Ovary (tissue), 9 donors: ENCODE results near the gene CD209. TPM values are rescaled to one million over a fixed set of nuclear protein-coding genes. Genes with fewer than 3 reads are reported as not detected.

Experiments used
- DNase-seq, 5 donors: peaks; one replicate each; pipeline ENCODE4 v3.0.0-alpha.2; 2019 to 2020
- H3K27ac ChIP-seq, 2 donors: fragments of 200-600 bp; one replicate each; pipeline versions ENCODE4 v1.5.1 to v1.8.0; 2019 to 2022
- H3K27me3 ChIP-seq: fragments of 200-600 bp; one replicate; pipeline ENCODE4 v1.8.0; 2022
- H3K36me3 ChIP-seq: fragments of 200-600 bp; sonication (generic); one replicate; pipeline ENCODE4 v1.5.1; 2019
- H3K4me1 ChIP-seq: one replicate; pipeline ENCODE4 v1.8.1; 2013; ENCODE audit warnings: mild to moderate bottlenecking, moderate library complexity; ENCODE audit not compliant: insufficient read depth
- H3K4me3 ChIP-seq: fragments of 200-600 bp; sonication (generic); one replicate; pipeline ENCODE4 v1.5.1; 2017
- H3K9me3 ChIP-seq, 2 donors: fragments of 200-600 bp in 1 of 2; sonication (generic) in 1 of 2; one replicate each; pipeline versions ENCODE4 v1.5.1 to v1.8.1; 2013 to 2019; ENCODE audit warnings: mild to moderate bottlenecking in 1 of 2, moderate library complexity in 1 of 2
- CTCF ChIP-seq, 3 donors: fragments of 450-650 bp in 2 of 3; fragments of 200-600 bp in 1 of 3; IDR thresholded peaks; one replicate each; pipeline versions ENCODE4 v1.5.1 to v1.8.0; 2016 to 2022; ENCODE audit warnings: antibody characterized with exemption in 3 of 3, mild to moderate bottlenecking in 1 of 3
- EP300 ChIP-seq: sonication (generic); formaldehyde crosslinking; IDR thresholded peaks from one replicate; pipeline ENCODE4 v1.6.1; 2017; ENCODE audit warnings: antibody characterized with exemption
- POLR2A ChIP-seq: fragments of 450-650 bp; IDR thresholded peaks from one replicate; pipeline ENCODE4 v1.6.1; 2017; ENCODE audit warnings: antibody characterized with exemption, mild to moderate bottlenecking, moderate library complexity
- WGBS, 3 donors: extraction: QIAGEN DNeasy Blood & Tissue Kit in 1 of 3; methylation state at CpG; one replicate each; pipeline versions ENCODE4 v1.1.5 to v1.1.7; 2013 to 2017; 5-methylcytosine and 5-hydroxymethylcytosine counted together
- intact Hi-C, 4 donors: fragments of 100-400 bp; cut with DNase I; formaldehyde crosslinking; loops; one replicate each; pipeline versions ENCODE4 v1.11.0 to v1.15.1; 2022 to 2023
- polyA plus RNA-seq, 2 donors: library from polyadenylated mRNA; stranded (reverse); fragments of 200-250 nt in 1 of 2; fragments of 350-450 nt in 1 of 2; fragmentation: Illumina TruSeq in 1 of 2; extraction: RNeasy Lipid Tissue Mini Kit (QIAGEN cat#74804) in 1 of 2; gene quantifications; one replicate each; pipeline ENCODE4 v1.2.3, GENCODE V29; 2013 to 2014
- total RNA-seq, 7 donors: library from RNA; depleted of rRNA in 2 of 7; stranded (reverse); fragments of >200 nt in 2 of 7; fragmentation: NEBNext Ultra II Directional in 3 of 7; extraction: Animal tissue kit (Norgen Biotek cat#: 25700) in 3 of 7; gene quantifications; one replicate each; pipeline versions ENCODE4 v1.1.0 to v1.2.4, GENCODE V29; 2016 to 2023
- donor health status: DM: no; HTN: no; CAD: no; lungs with moderate emphysema.
- donor health status: DM: no; HTN: no; CAD: no.
- donor health status: Bipolar disorder and iron deficiency.
- donor health status: DM: yes; HTN: yes; CAD: no.
- donor health status: DM: no; HTN: no; CAD: no.
- donor health status: DM: yes; HTN: yes; CAD: no.

The CD209 gene
- total and polyA plus RNA-seq, 9 donors = 0.48 to 26.1 (median 1.7) TPM

DNA sequence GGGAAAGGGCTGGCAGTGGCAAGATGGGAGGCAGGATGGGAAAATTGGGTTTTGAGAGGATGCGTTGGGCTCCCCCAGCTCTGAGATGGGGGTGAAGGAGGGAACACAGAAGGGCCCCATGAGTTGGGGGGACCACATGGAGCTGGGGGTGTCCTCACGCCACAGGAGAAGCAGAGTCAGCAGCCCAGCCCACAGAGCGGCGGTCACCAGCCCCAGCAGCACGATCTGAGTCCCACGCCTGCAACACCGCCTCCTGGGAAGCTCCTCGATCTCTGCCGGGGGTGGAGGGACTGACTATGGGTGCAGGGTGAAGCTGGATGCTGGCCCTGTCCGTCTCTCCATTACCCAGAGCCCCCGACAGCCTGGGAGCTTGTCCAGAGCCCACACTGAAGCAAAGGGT lies 48.8 kb downstream of the CD209 start:
- WGBS, 3 donors = 18 to 27% (median 19%) methylated on average over 11 of the region's 11 CpGs
- Histone ChIP-seq H3K27me3 (no peaks in the 10 kb centered on the region), H3K4me1 (no peaks in the 10 kb centered on the region), H3K36me3 (no peaks in the 10 kb centered on the region), H3K27ac (no peak overlapping the region), H3K4me3 (no peak overlapping the region), H3K9me3 (no peaks in the 10 kb centered on the region)
- intact Hi-C loops = no loop called here
- DNase-seq = no peak
- no peak for TF ChIP-seq CTCF (IDR thresholded peaks at IDR 0.05)
- no peak for TF ChIP-seq EP300
- TF ChIP-seq POLR2A = no peak

GRCh38 chr19:7697721-7698287 lies 49.5 kb downstream of the CD209 start:
- no peaks in the 10 kb centered on the region for H3K9me3 ChIP-seq
- no peaks in the 10 kb centered on the region for H3K36me3 ChIP-seq
- H3K4me1 ChIP-seq = no peaks in the 10 kb centered on the region
- WGBS, 3 donors = 62 to 74% (median 63%) methylated on average over 10 of the region's 10 CpGs
- no peak overlapping the region for H3K27ac ChIP-seq
- no peak for DNase-seq
- no peaks in the 10 kb centered on the region for H3K27me3 ChIP-seq
- intact Hi-C loops = no loop called here
- no peak overlapping the region for H3K4me3 ChIP-seq
- no peak for TF ChIP-seq EP300
- no peak for TF ChIP-seq POLR2A
- no peak for TF ChIP-seq CTCF (IDR thresholded peaks at IDR 0.05)

GRCh38 chr19:7694499-7694898 lies 52.8 kb downstream of the CD209 start:
- no peak overlapping the region for H3K27ac ChIP-seq
- H3K9me3 ChIP-seq = no peaks in the 10 kb centered on the region
- no peak for DNase-seq
- no peaks in the 10 kb centered on the region for H3K4me1 ChIP-seq
- intact Hi-C loops = no loop called here
- H3K27me3 ChIP-seq = no peaks in the 10 kb centered on the region
- no peaks in the 10 kb centered on the region for H3K36me3 ChIP-seq
- no peak overlapping the region for H3K4me3 ChIP-seq
- 59 to 63% (median 63%) methylated on average over 4 of the region's 4 CpGs for WGBS, 3 donors
- TF ChIP-seq CTCF (IDR thresholded peaks at IDR 0.05) (no peak), POLR2A (no peak), EP300 (no peak)

DNA sequence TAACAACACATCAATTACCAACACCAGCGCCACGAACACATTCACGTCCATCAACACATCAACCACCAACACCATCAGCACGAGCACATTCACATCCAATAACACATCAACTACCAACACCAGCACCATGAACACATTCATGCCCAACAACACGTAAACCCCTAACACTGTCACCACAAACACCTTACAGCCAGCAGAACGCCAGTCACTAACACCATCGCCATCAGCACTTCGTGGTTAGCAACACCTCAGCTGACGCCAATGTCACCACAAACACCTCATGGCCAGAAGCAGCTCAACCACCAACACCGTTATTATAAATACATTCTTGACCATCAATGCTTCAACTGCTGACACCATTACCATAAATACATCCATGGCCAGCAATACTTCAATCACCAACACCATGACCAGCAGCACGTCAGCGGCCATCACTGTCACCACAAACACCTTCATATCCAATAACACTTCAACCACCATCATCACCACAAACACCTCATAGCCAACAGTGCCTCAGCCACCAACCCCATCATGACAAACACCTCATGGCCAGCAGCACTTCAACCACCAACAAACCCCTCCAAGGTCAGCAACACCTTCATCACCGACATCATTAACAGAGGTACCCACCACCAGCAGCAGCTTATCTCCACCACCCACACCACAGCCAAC lies 54.8 kb downstream of the CD209 start:
- no peaks in the 10 kb centered on the region for H3K27me3 ChIP-seq
- no peak for DNase-seq
- H3K27ac ChIP-seq = no peak overlapping the region
- H3K36me3 ChIP-seq = no peaks in the 10 kb centered on the region
- 72 to 87% (median 73%) methylated on average over 13 of the region's 13 CpGs for WGBS, 3 donors
- intact Hi-C loops = no loop called here
- no peaks in the 10 kb centered on the region for H3K4me1 ChIP-seq
- no peak for TF ChIP-seq EP300
- no peak for TF ChIP-seq CTCF (IDR thresholded peaks at IDR 0.05)
- no peak overlapping the region for H3K4me3 ChIP-seq
- H3K9me3 ChIP-seq = no peaks in the 10 kb centered on the region
